LoVo (cell line): ENCODE data around the gene IGLL1.
"Not testable (repeated sequence)": the region's sequence is repeated elsewhere in the genome, so short reads cannot be mapped to it uniquely, and the experiment has no call there.

Source experiments
- DNase-seq: peaks from one replicate; pipeline ENCODE4 v3.0.0-alpha.2; 2016; ENCODE audit warnings: low spot score

The IGLL1 gene

GRCh38 chr22:23579870-23580575 lies at the start of gene IGLL1:
Gene IGLL1, minus strand, starts transcription at chr22:23580290. Its CDS starts 100 bp downstream, at chr22:23580190.
- no peak for DNase-seq

GRCh38 chr22:23628056-23628743 lies 48.1 kb upstream of the IGLL1 start:
- DNase-seq = not testable (repeated sequence)

GRCh38 chr22:23627401-23628055 lies 47.4 kb upstream of the IGLL1 start:
- not testable (repeated sequence) for DNase-seq

GRCh38 chr22:23626286-23626975 lies 46.3 kb upstream of the IGLL1 start:
- DNase-seq = no peak

- no peak for DNase-seq
Observed at GRCh38 chr22:23622634-23623033, 42.5 kb upstream of the IGLL1 start.

- not testable (repeated sequence) for DNase-seq
Observed at GRCh38 chr22:23621916-23622315, 41.8 kb upstream of the IGLL1 start.

GRCh38 chr22:23621082-23621780 lies 41.1 kb upstream of the IGLL1 start:
- no peak for DNase-seq

GRCh38 chr22:23613193-23613972 lies 33.3 kb upstream of the IGLL1 start:
- no peak for DNase-seq

- no peak for DNase-seq
Observed at GRCh38 chr22:23609983-23610781, 30.1 kb upstream of the IGLL1 start.

GRCh38 chr22:23608583-23608982 lies 28.5 kb upstream of the IGLL1 start:
- DNase-seq = no peak

- no peak for DNase-seq
Observed at GRCh38 chr22:23606204-23607131, 26.4 kb upstream of the IGLL1 start.

- DNase-seq = no peak
Observed at GRCh38 chr22:23604939-23605712, 25.0 kb upstream of the IGLL1 start.

- no peak for DNase-seq
Observed at GRCh38 chr22:23603266-23603665, 23.2 kb upstream of the IGLL1 start.

GRCh38 chr22:23598805-23599518 lies 18.9 kb upstream of the IGLL1 start:
- DNase-seq = no peak

- not testable (repeated sequence) for DNase-seq
Observed at GRCh38 chr22:23597576-23598268, 17.6 kb upstream of the IGLL1 start.

GRCh38 chr22:23595904-23596303 lies 15.8 kb upstream of the IGLL1 start:
- DNase-seq = not testable (repeated sequence)

GRCh38 chr22:23591846-23592245 lies 11.8 kb upstream of the IGLL1 start:
- no peak for DNase-seq
